DMS 273 (cell line): Measurements from ENCODE around the gene PBRM1.
A peak's percentile ranks its signal among the peaks of the same experiment; 100 is the strongest.

Source experiments
- DNase-seq: peaks from one replicate; lab custom pipeline; 2025; ENCODE audit not compliant: unreplicated experiment; lab: John Stamatoyannopoulos, UW

The PBRM1 gene

DNA sequence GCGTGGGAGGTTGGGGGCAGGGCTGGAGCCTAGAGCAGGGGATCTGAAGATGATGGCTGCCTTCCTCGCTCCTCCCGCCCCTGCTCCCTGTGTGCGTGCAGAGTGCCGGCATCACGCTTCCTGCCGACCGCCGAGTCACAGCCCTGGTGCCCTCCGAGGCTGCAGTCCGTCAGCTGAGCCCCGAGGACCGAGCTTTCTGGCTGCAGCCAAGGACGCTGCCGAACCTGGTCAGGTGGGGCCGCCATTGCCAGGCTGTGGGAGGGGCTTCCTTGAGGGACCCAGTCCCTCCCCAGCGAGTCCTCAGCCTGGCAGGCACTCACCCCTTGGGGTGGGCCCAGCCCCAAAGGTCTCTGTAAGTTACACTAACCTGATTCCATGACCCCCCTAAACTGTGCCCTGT is 173.0 kb downstream of the PBRM1 start:
- no peak for DNase-seq

DNA sequence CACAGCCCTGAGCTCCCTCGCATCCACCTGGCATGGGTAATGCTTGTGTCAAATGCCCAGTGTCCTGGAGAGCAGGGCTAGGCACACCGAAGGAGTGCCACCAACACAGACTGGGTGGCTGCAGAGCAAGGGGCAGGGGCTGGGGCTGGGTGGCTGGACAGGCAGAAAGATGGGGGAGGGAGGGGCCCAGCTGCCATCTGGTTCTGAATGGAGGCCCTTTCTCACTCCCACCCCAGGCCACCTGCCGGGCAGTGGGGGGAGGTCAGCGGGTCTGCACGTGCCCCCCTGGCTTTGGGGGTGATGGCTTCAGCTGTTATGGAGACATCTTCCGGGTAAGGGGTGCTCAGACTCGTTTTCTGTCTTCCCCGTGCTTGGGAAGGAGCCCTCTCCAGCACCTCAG is 173.6 kb downstream of the PBRM1 start:
- no peak for DNase-seq

- no peak for DNase-seq
Observed at GRCh38 chr3:52511509-52511908, 174.2 kb downstream of the PBRM1 start.

GRCh38 chr3:52509753-52510328 is 175.9 kb downstream of the PBRM1 start:
- peak; percentile 19 for DNase-seq

- no peak for DNase-seq
Observed at GRCh38 chr3:52507359-52507758, 178.4 kb downstream of the PBRM1 start.

GRCh38 chr3:52506266-52506966 is 179.3 kb downstream of the PBRM1 start:
- DNase-seq, result no peak

GRCh38 chr3:52504977-52505376 is 180.7 kb downstream of the PBRM1 start:
- DNase-seq, result no peak

DNA sequence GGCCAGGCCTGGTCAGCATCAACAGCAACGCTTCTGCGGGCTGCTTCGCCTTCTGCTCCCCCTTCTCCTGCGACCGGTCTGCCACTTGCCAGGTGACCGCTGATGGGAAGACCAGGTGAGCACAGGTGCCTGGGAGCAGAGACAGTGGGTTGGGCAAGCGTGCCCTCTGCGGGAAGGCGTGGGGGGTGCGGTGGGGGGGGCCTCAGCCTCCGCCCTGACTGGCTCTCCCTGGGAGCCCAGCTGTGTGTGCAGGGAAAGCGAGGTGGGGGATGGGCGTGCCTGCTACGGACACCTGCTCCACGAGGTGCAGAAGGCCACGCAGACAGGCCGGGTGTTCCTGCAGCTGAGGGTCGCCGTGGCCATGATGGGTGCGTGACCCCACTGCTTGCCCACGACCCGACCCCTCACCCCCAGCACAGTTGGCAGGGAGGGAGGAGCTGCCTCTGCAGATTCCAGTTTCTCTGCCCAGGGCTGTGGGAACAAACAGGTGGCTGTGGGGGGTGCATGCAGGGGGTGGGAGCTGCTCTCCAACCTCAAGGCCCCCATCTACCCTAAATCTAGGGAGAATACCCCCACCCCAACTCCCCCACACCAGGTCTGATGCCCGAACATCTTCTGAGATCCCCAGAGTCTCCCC is 181.8 kb downstream of the PBRM1 start:
- no peak for DNase-seq

DNA sequence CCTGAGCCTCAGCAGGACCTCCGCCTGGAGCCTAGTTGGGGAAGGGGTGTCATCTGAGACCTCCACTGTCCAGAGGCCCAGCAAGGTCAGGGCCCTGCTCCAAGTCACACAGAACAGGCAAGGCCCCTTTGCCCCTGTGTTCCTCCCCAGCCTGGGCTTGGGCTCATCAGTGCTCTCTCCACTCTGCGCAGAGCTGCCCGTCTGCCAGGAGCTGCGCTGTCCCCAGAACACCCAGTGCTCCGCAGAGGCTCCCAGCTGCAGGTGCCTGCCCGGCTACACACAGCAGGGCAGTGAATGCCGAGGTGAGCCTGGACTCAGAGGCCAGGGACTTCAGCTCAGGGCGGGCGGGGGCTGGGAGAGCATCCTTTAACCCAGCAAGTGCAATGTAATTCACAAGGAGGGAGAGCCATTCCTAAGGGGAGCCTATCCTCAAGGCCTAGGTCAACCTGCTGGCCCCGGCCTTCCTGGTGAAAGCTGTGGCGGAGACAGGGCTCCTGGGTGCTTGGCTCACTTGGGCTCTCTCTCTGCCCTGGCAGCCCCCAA is 182.8 kb downstream of the PBRM1 start:
- no peak for DNase-seq

GRCh38 chr3:52502001-52502400 is 183.7 kb downstream of the PBRM1 start:
- DNase-seq, result no peak

GRCh38 chr3:52501046-52501445 is 184.7 kb downstream of the PBRM1 start:
- no peak for DNase-seq

DNA sequence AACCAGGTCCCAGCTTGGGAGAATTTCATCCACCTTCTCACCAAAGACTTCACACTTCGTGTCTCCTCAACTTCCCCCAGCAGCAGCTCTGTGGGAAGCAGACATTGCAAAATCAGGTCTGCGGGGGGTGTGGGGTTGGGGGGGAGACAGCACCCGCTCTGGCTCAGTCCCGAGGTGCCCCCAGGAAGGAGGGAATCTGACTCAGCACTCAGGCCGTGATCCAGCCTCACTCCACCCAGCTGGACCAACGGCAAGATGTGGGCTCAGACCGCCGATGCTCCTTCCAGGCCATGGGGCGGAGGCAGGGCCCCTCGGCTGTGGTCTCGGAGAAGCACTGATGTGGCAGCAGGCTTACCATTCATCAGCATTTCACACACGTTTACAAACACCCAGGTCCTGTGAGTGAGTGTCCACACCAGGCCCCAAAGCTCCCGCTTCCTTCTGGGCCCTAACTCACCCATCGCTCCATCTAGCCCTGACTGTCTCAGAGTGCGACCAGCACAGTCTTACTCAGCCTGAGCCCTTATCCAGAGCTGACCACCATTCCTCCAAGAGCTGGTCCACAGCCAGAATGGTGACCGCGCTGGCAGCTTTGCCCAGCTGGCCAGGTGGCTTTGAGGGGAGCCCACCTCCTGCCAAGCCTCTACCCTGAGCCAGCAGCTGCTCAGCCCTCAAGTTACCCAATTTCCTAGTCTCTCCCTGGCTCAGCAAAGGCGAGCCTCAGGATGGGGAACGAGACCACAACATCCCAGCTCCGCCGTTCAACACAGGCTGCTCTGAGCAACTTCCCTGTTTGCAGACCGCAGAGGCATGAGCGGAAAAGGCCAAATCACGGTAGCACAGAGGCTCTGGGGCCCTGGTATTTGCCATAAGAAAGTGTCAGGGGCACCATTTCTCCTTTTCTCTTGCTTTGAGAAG is 187.3 kb downstream of the PBRM1 start:
- DNase-seq, result no peak

DNA sequence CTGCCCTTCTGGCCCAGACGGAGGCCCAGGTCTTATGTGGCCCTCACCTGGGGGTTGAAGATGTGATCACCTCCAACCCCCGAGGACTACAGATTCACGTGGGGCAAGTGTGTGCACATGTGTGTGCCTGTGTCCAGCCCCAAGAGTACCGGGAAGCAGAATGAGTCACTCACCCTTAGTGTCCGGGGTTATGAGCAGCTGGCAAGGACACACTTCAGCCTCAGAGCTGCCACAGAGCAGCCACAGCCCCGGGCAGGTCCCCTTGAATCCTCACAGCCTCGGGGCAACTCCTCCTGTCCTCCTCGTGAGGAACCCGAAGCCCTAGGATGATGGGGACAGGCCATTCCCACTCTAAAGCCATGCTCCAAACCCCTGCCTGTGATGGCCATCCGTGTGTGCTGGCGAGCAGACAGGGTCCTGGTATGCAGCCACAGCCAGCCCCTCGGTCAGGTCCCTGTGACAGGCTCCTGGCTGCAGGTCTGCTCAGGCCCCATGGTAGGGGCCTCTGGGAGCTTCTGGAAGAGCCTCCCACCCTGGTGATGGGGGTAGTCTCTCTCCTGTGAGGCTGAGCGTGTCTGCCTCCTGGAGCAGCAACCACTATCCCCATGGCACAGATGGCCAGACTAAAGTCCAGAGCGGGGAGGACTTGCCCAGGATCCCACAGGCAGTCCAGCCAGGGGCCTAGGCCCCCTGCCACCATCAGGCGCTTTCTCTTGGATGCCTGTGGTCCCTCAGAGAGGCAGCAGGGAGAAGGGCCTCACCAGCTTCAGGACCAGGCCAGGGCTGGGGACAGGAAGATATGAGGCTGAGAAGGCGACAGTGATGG is 189.7 kb downstream of the PBRM1 start:
- DNase-seq, result no peak
